HepG2 (cell line): ENCODE data around the gene GBGT1. TPM values are rescaled to one million over a fixed set of nuclear protein-coding genes. Genes with fewer than 3 reads are reported as not detected.

Experiments used
- ATAC-seq: fragments of 200-7000 bp; cut with Tn5 transposase; 3 replicates; pipeline ENCODE4 v1.9.1; 2020; ENCODE audit warnings: mild to moderate bottlenecking, moderate library complexity
- BruUV-seq: library from RNA; stranded (reverse); fragments of 400-500 nt; replicated peaks from 2 replicates; lab custom pipeline; 2021; lab: Mats Ljungman, UMichigan
- CTCF ChIA-PET: fragments of 300-600 bp; formaldehyde crosslinking; extraction: SDS; loops from one replicate; lab custom pipeline; 2021; ENCODE audit warnings: low total read pairs, inconsistent platforms, low intra/inter-chr PET ratio; lab: Yijun Ruan, JAX
- POLR2A ChIA-PET: fragments of 350-600 bp; sonication (Branson Sonifier 250); formaldehyde crosslinking; loops from one replicate; lab custom pipeline; 2020; ENCODE audit warnings: antibody characterized with exemption, inconsistent platforms; lab: Yijun Ruan, JAX
- DNase-seq: peaks from one replicate; pipeline ENCODE4 v3.0.0-alpha.2; 2015; ENCODE audit warnings: low spot score
- FAIRE-seq: peaks from 3 replicates; lab custom pipeline; 2011; peaks lifted over from hg19 to GRCh38; lab: Jason Lieb, UNC
- H2AFZ ChIP-seq: one replicate; pipeline ENCODE4 v1.6.1; 2011; ENCODE audit warnings: low read length, inconsistent platforms
- H3K27ac ChIP-seq: fragments of 300-600 bp; 3 replicates; pipeline ENCODE4 v1.8.0; 2011; ENCODE audit warnings: mixed run types, mild to moderate bottlenecking, mixed read lengths, low read length, inconsistent platforms; ENCODE audit not compliant: insufficient read depth; ENCODE audit errors: extremely low read length
- H3K27me3 ChIP-seq, 2 experiments: fragments of 200-600 bp in 1 of 2; 2 replicates in 1 of 2; 3 replicates in 1 of 2; pipeline versions ENCODE4 v1.6.0 to v1.8.0; 2011; ENCODE audit warnings: low read length in 2 of 2, mild to moderate bottlenecking in 2 of 2, moderate library complexity in 2 of 2, inconsistent platforms in 1 of 2; ENCODE audit not compliant: insufficient read depth in 2 of 2, control insufficient read depth in 1 of 2
- H3K36me3 ChIP-seq, 2 experiments: fragments of 200-600 bp in 1 of 2; replicated peaks in 1 of 2; 2 replicates in 1 of 2; 3 replicates in 1 of 2; pipeline versions ENCODE4 v1.5.1 to v1.8.0; 2011; ENCODE audit warnings: low read length in 2 of 2, inconsistent platforms in 1 of 2; ENCODE audit not compliant: insufficient read depth in 2 of 2, control insufficient read depth in 1 of 2
- H3K4me1 ChIP-seq: 2 replicates; pipeline ENCODE4 v1.5.1; 2012; ENCODE audit warnings: low read length, inconsistent platforms; ENCODE audit not compliant: insufficient read depth
- H3K4me2 ChIP-seq: 2 replicates; pipeline ENCODE4 v1.6.0; 2011; ENCODE audit warnings: low read depth, low read length, inconsistent platforms
- H3K4me3 ChIP-seq, 3 experiments: fragments of 200-600 bp in 1 of 3; sonication (generic), shearing (Covaris generic) in 1 of 3; replicated peaks in 1 of 3; 2 replicates each; pipeline ENCODE4 v1.5.1; 2011 to 2016; ENCODE audit warnings: low read length in 3 of 3, inconsistent platforms in 2 of 3, low read depth in 2 of 3, mild to moderate bottlenecking in 2 of 3, control low read depth in 1 of 3, mixed read lengths in 1 of 3; ENCODE audit not compliant: insufficient read depth in 1 of 3
- H3K79me2 ChIP-seq: one replicate; pipeline ENCODE4 v1.6.1; 2011; ENCODE audit warnings: low read length, inconsistent platforms; ENCODE audit not compliant: insufficient read depth
- H3K9ac ChIP-seq: 2 replicates; pipeline ENCODE4 v1.6.0; 2011; ENCODE audit warnings: mild to moderate bottlenecking, low read depth, low read length, inconsistent platforms; ENCODE audit not compliant: insufficient read depth
- H3K9me3 ChIP-seq: 2 replicates; pipeline ENCODE4 v1.5.1; 2012; ENCODE audit warnings: mild to moderate bottlenecking, low read length
- H4K20me1 ChIP-seq: 2 replicates; pipeline ENCODE4 v1.6.0; 2011; ENCODE audit warnings: inconsistent platforms, mild to moderate bottlenecking, low read length, moderate library complexity; ENCODE audit not compliant: insufficient read depth
- AHR ChIP-seq: IDR thresholded peaks from 2 replicates; pipeline ENCODE4 v1.6.1; 2018; ENCODE audit warnings: missing genetic modification reagents, missing compliant biosample characterization
- GATA4 ChIP-seq: sonication (generic); IDR thresholded peaks from 2 replicates; pipeline ENCODE4 v1.6.1; 2016; ENCODE audit warnings: antibody characterized with exemption, low read depth, borderline replicate concordance
- HOXA9 ChIP-seq: sonication (generic); formaldehyde crosslinking; IDR thresholded peaks from 2 replicates; pipeline ENCODE4 v1.8.1; 2022; ENCODE audit warnings: missing genetic modification reagents, mild to moderate bottlenecking, moderate library complexity, borderline replicate concordance
- MAF1 ChIP-seq: sonication (generic); formaldehyde crosslinking; IDR thresholded peaks from 2 replicates; pipeline ENCODE4 v1.5.0; 2020; ENCODE audit warnings: missing genetic modification reagents, borderline replicate concordance
- MAFG ChIP-seq: sonication (generic); formaldehyde crosslinking; IDR thresholded peaks from 2 replicates; pipeline ENCODE4 v1.5.1; 2020; ENCODE audit warnings: mild to moderate bottlenecking, missing genetic modification reagents
- NCOA2 ChIP-seq: sonication (generic); formaldehyde crosslinking; IDR thresholded peaks from 2 replicates; pipeline ENCODE4 v1.8.0; 2022; ENCODE audit warnings: inconsistent platforms
- REL ChIP-seq: sonication (generic); formaldehyde crosslinking; conservative IDR thresholded peaks from 2 replicates; pipeline ENCODE4 v1.8.0; 2022; ENCODE audit warnings: mild to moderate bottlenecking, missing genetic modification reagents, moderate library complexity
- REXO4 ChIP-seq: sonication (generic); formaldehyde crosslinking; IDR thresholded peaks from 2 replicates; pipeline ENCODE4 v1.8.0; 2022; ENCODE audit warnings: missing genetic modification reagents, mild to moderate bottlenecking, borderline replicate concordance
- SMARCE1 ChIP-seq: fragments of 450-650 bp; IDR thresholded peaks from 2 replicates; pipeline ENCODE4 v1.6.1; 2017; ENCODE audit warnings: borderline replicate concordance
- ZNF274 ChIP-seq: sonication (generic); formaldehyde crosslinking; IDR thresholded peaks from 2 replicates; pipeline ENCODE4 v1.5.1; 2020; ENCODE audit warnings: mild to moderate bottlenecking, missing genetic modification reagents
- ZNF30 ChIP-seq: sonication (generic); formaldehyde crosslinking; IDR thresholded peaks from 2 replicates; pipeline ENCODE4 v1.5.0; 2020; ENCODE audit warnings: mild to moderate bottlenecking, missing genetic modification reagents
- ZNF761 ChIP-seq: sonication (generic); formaldehyde crosslinking; conservative IDR thresholded peaks from 2 replicates; pipeline ENCODE4 v1.4.0; 2020; ENCODE audit warnings: mild to moderate bottlenecking, missing genetic modification reagents
- ZNF777 ChIP-seq: sonication (generic); formaldehyde crosslinking; IDR thresholded peaks from 2 replicates; pipeline ENCODE4 v1.4.0; 2020; ENCODE audit warnings: missing genetic modification reagents
- WGBS: methylation state at CpG from one replicate; pipeline ENCODE4 v1.1.6; 2017; ENCODE audit warnings: low lambda C conversion rate; 5-methylcytosine and 5-hydroxymethylcytosine counted together
- in situ Hi-C: cut with HindIII; loops from 2 replicates; pipeline ENCODE4 v1.10.0; 2017; ENCODE audit warnings: low pct_unique_long_range_greater_than_20kb; ENCODE audit not compliant: extremely low pct_ligation_motif_present
- intact Hi-C: fragments of 100-400 bp; cut with micrococcal nuclease; formaldehyde crosslinking; loops from one replicate; pipeline ENCODE4 v1.10.0; 2022; ENCODE audit not compliant: unreplicated experiment
- polyA plus RNA-seq, 8 experiments: library from polyadenylated mRNA; depleted of rRNA in 3 of 8; stranded (reverse) in 7 of 8; unstranded in 1 of 8; fragments of >200 nt; fragmentation: Illumina TruSeq in 4 of 8; extraction: Trizol in 4 of 8; gene quantifications; 2 replicates each; pipeline versions ENCODE4 v1.2.1 to v1.2.3, GENCODE V29; 2011 to 2016; ENCODE audit warnings: low read depth in 4 of 8, missing spikeins in 1 of 8, mixed read lengths in 1 of 8; ENCODE audit not compliant: insufficient read depth in 1 of 8
- total RNA-seq, 5 experiments: library from RNA; depleted of rRNA; stranded (reverse); fragments of >200 nt; fragmentation: Illumina TruSeq; extraction: Trizol; gene quantifications; 2 replicates each; pipeline ENCODE4 v1.2.3, GENCODE V29; 2016; ENCODE audit warnings: low read depth in 1 of 5
- TF ChIP-seq, protein P1 (sequence below): sonication (generic); formaldehyde crosslinking; IDR thresholded peaks from 2 replicates; pipeline ENCODE4 v1.5.1; 2020; ENCODE audit warnings: missing genetic modification reagents, mild to moderate bottlenecking, borderline replicate concordance
- TF ChIP-seq, protein P2 (sequence below): sonication (generic); formaldehyde crosslinking; IDR thresholded peaks from 2 replicates; pipeline ENCODE4 v1.5.0; 2020; ENCODE audit warnings: mild to moderate bottlenecking, missing genetic modification reagents
- TF ChIP-seq, protein P3 (sequence below): sonication (generic); formaldehyde crosslinking; IDR thresholded peaks from 2 replicates; pipeline ENCODE4 v1.8.1; 2023; ENCODE audit warnings: mild to moderate bottlenecking, missing genetic modification reagents, borderline replicate concordance
- TF ChIP-seq, protein P4 (sequence below): IDR thresholded peaks from 2 replicates; pipeline ENCODE4 v1.6.1; 2016; ENCODE audit warnings: missing genetic modification reagents, missing compliant biosample characterization

The GBGT1 gene
- total and polyA plus RNA-seq, 2 of the 13 experiments (the other 11 are each of a cell fraction or from before 2014, with no cell fraction given) = not detected

DNA sequence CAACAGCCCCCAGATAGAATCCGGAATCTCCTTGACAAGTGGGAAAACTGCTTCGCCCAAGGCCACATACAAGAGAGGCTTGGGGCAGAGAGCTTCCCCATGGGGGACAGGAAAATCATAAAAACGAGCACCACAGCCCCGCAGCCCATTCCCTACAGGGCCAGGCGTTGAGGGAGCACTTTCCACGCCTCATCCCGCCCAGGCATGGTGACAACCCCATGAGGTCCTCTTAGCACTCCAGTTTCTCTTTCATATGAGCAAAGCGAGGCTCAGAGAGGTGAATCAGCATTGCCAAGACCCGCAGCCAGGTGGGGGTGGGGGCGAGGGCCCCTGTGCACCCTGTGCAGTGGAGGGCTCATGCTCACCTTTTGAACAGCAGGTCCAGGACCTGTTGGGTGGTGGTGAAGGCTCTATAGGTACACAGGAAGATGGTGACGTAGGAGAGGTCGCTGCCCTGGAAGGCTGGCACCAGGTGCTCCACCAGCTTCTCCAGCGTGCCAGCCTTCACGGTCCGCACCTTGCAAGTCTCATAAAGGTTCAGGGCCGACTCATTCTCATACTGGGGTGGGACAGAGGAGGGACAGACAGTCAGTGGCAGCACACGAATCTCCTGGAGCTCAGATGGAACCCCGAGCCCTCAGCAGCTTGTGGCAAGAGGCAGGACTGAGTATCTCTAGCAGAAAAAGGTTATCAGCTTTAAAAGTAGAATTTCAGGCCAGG, 53.6 kb downstream of the GBGT1 start:
- no peak for FAIRE-seq
- POLR2A ChIA-PET = no interaction called here
- no peak for ATAC-seq
- CTCF ChIA-PET = no interaction called here
- BruUV-seq = no TSS peak
- Histone ChIP-seq H3K27me3 (no peaks in the 10 kb centered on the region), H3K4me1 (peaks cover 18% of the 10 kb centered on the region), H3K4me3 (no peak overlapping the region), H3K9ac (no peak overlapping the region), H3K79me2 (no peaks in the 10 kb centered on the region), H3K9me3 (no peaks in the 10 kb centered on the region), H3K36me3 (peaks cover 17 to 38% of the 10 kb centered on the region in 2 experiments; a peak in 4 of 5 replicates), H3K27ac (no peak overlapping the region), H2AFZ (no peak overlapping the region), H4K20me1 (peaks cover 26% of the 10 kb centered on the region; the same call in 1 of the 2 replicates)
- in situ Hi-C loops = loop anchor here (5.0 kb wide), 1 partner anchor 37 kb away; no protein-coding TSS in a partner anchor
- 92% methylated on average over 17 of the region's 18 CpGs for WGBS
- intact Hi-C loops = no loop called here
- no peak for DNase-seq
- TF ChIP-seq, protein P1, sequence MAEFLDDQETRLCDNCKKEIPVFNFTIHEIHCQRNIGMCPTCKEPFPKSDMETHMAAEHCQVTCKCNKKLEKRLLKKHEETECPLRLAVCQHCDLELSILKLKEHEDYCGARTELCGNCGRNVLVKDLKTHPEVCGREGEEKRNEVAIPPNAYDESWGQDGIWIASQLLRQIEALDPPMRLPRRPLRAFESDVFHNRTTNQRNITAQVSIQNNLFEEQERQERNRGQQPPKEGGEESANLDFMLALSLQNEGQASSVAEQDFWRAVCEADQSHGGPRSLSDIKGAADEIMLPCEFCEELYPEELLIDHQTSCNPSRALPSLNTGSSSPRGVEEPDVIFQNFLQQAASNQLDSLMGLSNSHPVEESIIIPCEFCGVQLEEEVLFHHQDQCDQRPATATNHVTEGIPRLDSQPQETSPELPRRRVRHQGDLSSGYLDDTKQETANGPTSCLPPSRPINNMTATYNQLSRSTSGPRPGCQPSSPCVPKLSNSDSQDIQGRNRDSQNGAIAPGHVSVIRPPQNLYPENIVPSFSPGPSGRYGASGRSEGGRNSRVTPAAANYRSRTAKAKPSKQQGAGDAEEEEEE (CRISPR knock-in tag) = no peak
- no peak for TF ChIP-seq REL (CRISPR knock-in tag)
- no peak for TF ChIP-seq ZNF30 (CRISPR knock-in tag)
- TF ChIP-seq HOXA9 (CRISPR knock-in tag) = no peak
- no peak for TF ChIP-seq REXO4 (CRISPR knock-in tag)
- no peak for TF ChIP-seq MAFG (CRISPR knock-in tag)
- TF ChIP-seq AHR (CRISPR knock-in tag) = no peak
- TF ChIP-seq ZNF761 (CRISPR knock-in tag) = no peak
- TF ChIP-seq, protein P2, sequence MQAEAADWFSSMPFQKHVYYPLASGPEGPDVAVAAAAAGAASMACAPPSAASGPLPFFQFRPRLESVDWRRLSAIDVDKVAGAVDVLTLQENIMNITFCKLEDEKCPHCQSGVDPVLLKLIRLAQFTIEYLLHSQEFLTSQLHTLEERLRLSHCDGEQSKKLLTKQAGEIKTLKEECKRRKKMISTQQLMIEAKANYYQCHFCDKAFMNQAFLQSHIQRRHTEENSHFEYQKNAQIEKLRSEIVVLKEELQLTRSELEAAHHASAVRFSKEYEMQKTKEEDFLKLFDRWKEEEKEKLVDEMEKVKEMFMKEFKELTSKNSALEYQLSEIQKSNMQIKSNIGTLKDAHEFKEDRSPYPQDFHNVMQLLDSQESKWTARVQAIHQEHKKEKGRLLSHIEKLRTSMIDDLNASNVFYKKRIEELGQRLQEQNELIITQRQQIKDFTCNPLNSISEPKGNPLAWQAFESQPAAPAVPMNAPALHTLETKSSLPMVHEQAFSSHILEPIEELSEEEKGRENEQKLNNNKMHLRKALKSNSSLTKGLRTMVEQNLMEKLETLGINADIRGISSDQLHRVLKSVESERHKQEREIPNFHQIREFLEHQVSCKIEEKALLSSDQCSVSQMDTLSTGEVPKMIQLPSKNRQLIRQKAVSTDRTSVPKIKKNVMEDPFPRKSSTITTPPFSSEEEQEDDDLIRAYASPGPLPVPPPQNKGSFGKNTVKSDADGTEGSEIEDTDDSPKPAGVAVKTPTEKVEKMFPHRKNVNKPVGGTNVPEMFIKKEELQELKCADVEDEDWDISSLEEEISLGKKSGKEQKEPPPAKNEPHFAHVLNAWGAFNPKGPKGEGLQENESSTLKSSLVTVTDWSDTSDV (CRISPR knock-in tag) = no peak
- TF ChIP-seq NCOA2 (CRISPR knock-in tag) = no peak
- no peak for TF ChIP-seq SMARCE1
- TF ChIP-seq, protein P3, sequence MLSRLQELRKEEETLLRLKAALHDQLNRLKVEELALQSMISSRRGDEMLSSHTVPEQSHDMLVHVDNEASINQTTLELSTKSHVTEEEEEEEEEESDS (CRISPR knock-in tag) = no peak
- TF ChIP-seq ZNF777 (CRISPR knock-in tag) = no peak
- TF ChIP-seq ZNF274 (CRISPR knock-in tag) = no peak
- TF ChIP-seq, protein P4, sequence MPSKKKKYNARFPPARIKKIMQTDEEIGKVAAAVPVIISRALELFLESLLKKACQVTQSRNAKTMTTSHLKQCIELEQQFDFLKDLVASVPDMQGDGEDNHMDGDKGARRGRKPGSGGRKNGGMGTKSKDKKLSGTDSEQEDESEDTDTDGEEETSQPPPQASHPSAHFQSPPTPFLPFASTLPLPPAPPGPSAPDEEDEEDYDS (CRISPR knock-in tag) = no peak
- TF ChIP-seq MAF1 (CRISPR knock-in tag) = no peak
- no peak for TF ChIP-seq GATA4
- TF ChIP-seq, all 625 proteins: peak for 0
- no peak overlapping the region for H3K4me2 ChIP-seq
